Parathyroid adenoma (tissue), 2 donors: ENCODE results near the gene ENOPH1.

Experiments used
- H2AFZ ChIP-seq: fragments of 300-600 bp; sonication (generic); one replicate; pipeline ENCODE4 v1.7.0; 2017; ENCODE audit warnings: antibody characterized with exemption, mild to moderate bottlenecking
- H3K27ac ChIP-seq: fragments of 300-600 bp; sonication (generic); one replicate; pipeline ENCODE4 v1.7.0; 2017
- H3K27me3 ChIP-seq: fragments of 300-600 bp; sonication (generic); one replicate; pipeline ENCODE4 v1.7.0; 2017; ENCODE audit warnings: low read length; ENCODE audit not compliant: control insufficient read depth, insufficient read depth
- H3K36me3 ChIP-seq: fragments of 300-600 bp; sonication (generic); one replicate; pipeline ENCODE4 v1.7.0; 2017; ENCODE audit warnings: low read length; ENCODE audit not compliant: control insufficient read depth, insufficient read depth
- H3K4me1 ChIP-seq: fragments of 300-600 bp; sonication (generic); one replicate; pipeline ENCODE4 v1.7.0; 2017; ENCODE audit warnings: control low read depth
- H3K4me2 ChIP-seq: fragments of 300-600 bp; sonication (generic); one replicate; pipeline ENCODE4 v1.7.0; 2017; ENCODE audit warnings: low read length
- H3K4me3 ChIP-seq: fragments of 300-600 bp; sonication (generic); one replicate; pipeline ENCODE4 v1.7.0; 2017; ENCODE audit warnings: low read depth, low read length
- H3K79me2 ChIP-seq: fragments of 300-600 bp; sonication (generic); one replicate; pipeline ENCODE4 v1.7.0; 2017; ENCODE audit warnings: control low read depth
- H3K9ac ChIP-seq: fragments of 300-600 bp; sonication (generic); one replicate; pipeline ENCODE4 v1.7.0; 2017; ENCODE audit warnings: mild to moderate bottlenecking
- H3K9me3 ChIP-seq: fragments of 300-600 bp; sonication (generic); one replicate; pipeline ENCODE4 v1.7.0; 2017; ENCODE audit warnings: low read length; ENCODE audit not compliant: control insufficient read depth
- CTCF ChIP-seq: fragments of 300-600 bp; sonication (generic); IDR thresholded peaks from one replicate; pipeline ENCODE4 v1.7.0; 2017; ENCODE audit warnings: antibody characterized with exemption, mild to moderate bottlenecking
- donor health status: primary hyperparathyroidism.

The ENOPH1 gene

GRCh38 chr4:82480771-82481505 is 50.5 kb downstream of the ENOPH1 start:
- Histone ChIP-seq H3K4me2 (no peak overlapping the region), H3K4me1 (no peaks in the 10 kb centered on the region), H3K36me3 (no peaks in the 10 kb centered on the region), H2AFZ (no peak overlapping the region), H3K9me3 (no peaks in the 10 kb centered on the region), H3K27ac (no peak overlapping the region), H3K79me2 (no peaks in the 10 kb centered on the region), H3K27me3 (no peaks in the 10 kb centered on the region), H3K4me3 (no peak overlapping the region), H3K9ac (no peak overlapping the region)
- TF ChIP-seq CTCF = no peak

GRCh38 chr4:82481506-82481840 is 51.1 kb downstream of the ENOPH1 start:
- TF ChIP-seq CTCF = no peak
- H3K4me3 ChIP-seq = no peak overlapping the region
- H3K4me1 ChIP-seq = no peaks in the 10 kb centered on the region
- H3K4me2 ChIP-seq = no peak overlapping the region
- no peaks in the 10 kb centered on the region for H3K36me3 ChIP-seq
- H3K27me3 ChIP-seq = no peaks in the 10 kb centered on the region
- no peaks in the 10 kb centered on the region for H3K9me3 ChIP-seq
- H2AFZ ChIP-seq = no peak overlapping the region
- no peak overlapping the region for H3K9ac ChIP-seq
- no peaks in the 10 kb centered on the region for H3K79me2 ChIP-seq
- no peak overlapping the region for H3K27ac ChIP-seq

GRCh38 chr4:82482387-82482786 is 52.0 kb downstream of the ENOPH1 start:
- H3K79me2 ChIP-seq = no peaks in the 10 kb centered on the region

GRCh38 chr4:82484996-82485783 is 54.8 kb downstream of the ENOPH1 start:
- Histone ChIP-seq H3K27ac (no peak overlapping the region), H3K9me3 (no peaks in the 10 kb centered on the region), H3K27me3 (no peaks in the 10 kb centered on the region), H3K4me2 (no peak overlapping the region), H3K36me3 (no peaks in the 10 kb centered on the region), H3K9ac (no peak overlapping the region), H3K4me3 (no peak overlapping the region), H2AFZ (no peak overlapping the region), H3K4me1 (no peaks in the 10 kb centered on the region), H3K79me2 (no peaks in the 10 kb centered on the region)
- TF ChIP-seq CTCF = no peak

More at GRCh38 chr4:82482387-82482786, 52.0 kb downstream of the ENOPH1 start:
- TF ChIP-seq CTCF = no peak
- Histone ChIP-seq H3K9ac (no peak overlapping the region), H3K9me3 (no peaks in the 10 kb centered on the region), H2AFZ (no peak overlapping the region), H3K27ac (no peak overlapping the region), H3K4me2 (no peak overlapping the region), H3K27me3 (no peaks in the 10 kb centered on the region), H3K4me1 (no peaks in the 10 kb centered on the region), H3K36me3 (no peaks in the 10 kb centered on the region), H3K4me3 (no peak overlapping the region)
